AG10803 (cell line): ENCODE data around the gene RERE.

Source experiments
- DNase-seq: peaks from one replicate; pipeline ENCODE4 v3.0.0; 2010; ENCODE audit warnings: low read depth
- H3K4me3 ChIP-seq: 2 replicates; pipeline ENCODE4 v1.5.1; 2011; ENCODE audit warnings: mild to moderate bottlenecking, low read length, control low read depth
- TF ChIP-seq, protein P1 (sequence below): conservative IDR thresholded peaks from 2 replicates; pipeline ENCODE4 v1.5.1; 2011; ENCODE audit warnings: mild to moderate bottlenecking, low read length, control low read depth, inconsistent platforms

The RERE gene

GRCh38 chr1:8379513-8380186 lies 437.8 kb downstream of the RERE start:
- TF ChIP-seq, protein P1, sequence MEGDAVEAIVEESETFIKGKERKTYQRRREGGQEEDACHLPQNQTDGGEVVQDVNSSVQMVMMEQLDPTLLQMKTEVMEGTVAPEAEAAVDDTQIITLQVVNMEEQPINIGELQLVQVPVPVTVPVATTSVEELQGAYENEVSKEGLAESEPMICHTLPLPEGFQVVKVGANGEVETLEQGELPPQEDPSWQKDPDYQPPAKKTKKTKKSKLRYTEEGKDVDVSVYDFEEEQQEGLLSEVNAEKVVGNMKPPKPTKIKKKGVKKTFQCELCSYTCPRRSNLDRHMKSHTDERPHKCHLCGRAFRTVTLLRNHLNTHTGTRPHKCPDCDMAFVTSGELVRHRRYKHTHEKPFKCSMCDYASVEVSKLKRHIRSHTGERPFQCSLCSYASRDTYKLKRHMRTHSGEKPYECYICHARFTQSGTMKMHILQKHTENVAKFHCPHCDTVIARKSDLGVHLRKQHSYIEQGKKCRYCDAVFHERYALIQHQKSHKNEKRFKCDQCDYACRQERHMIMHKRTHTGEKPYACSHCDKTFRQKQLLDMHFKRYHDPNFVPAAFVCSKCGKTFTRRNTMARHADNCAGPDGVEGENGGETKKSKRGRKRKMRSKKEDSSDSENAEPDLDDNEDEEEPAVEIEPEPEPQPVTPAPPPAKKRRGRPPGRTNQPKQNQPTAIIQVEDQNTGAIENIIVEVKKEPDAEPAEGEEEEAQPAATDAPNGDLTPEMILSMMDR, result no peak

GRCh38 chr1:8378981-8379470 lies 438.4 kb downstream of the RERE start:
- no peak overlapping the region for H3K4me3 ChIP-seq

More at GRCh38 chr1:8379513-8380186, 437.8 kb downstream of the RERE start:
- no peak for DNase-seq
- H3K4me3 ChIP-seq, result no peak overlapping the region

GRCh38 chr1:8378178-8378577 lies 439.3 kb downstream of the RERE start:
- TF ChIP-seq, protein P1, result no peak
- DNase-seq, result peak; percentile 27
- H3K4me3 ChIP-seq, result no peak overlapping the region

More at GRCh38 chr1:8378981-8379470, 438.4 kb downstream of the RERE start:
- TF ChIP-seq, protein P1, result no peak
- no peak for DNase-seq

GRCh38 chr1:8377271-8377981 lies 440.0 kb downstream of the RERE start:
- no peak overlapping the region for H3K4me3 ChIP-seq
- DNase-seq, result no peak
- TF ChIP-seq, protein P1, result no peak

- DNase-seq, result no peak
- TF ChIP-seq, protein P1, result no peak
- no peak overlapping the region for H3K4me3 ChIP-seq
Measured at GRCh38 chr1:8376358-8376840, 441.0 kb downstream of the RERE start.

GRCh38 chr1:8374812-8375211 lies 442.6 kb downstream of the RERE start:
- peak; percentile 51 for DNase-seq
- TF ChIP-seq, protein P1, result peak; percentile 61
- no peak overlapping the region for H3K4me3 ChIP-seq
